ENCODE results near the gene SH3RF3. TPM values are rescaled to one million over a fixed set of nuclear protein-coding genes. Genes with fewer than 3 reads are reported as not detected.

SH3RF3 gene
- total and polyA plus RNA-seq, 9 of the 15 experiments (the other 6 are each of a cell fraction or from before 2014, with no cell fraction given): 0.02 TPM; not detected in 8

DNA sequence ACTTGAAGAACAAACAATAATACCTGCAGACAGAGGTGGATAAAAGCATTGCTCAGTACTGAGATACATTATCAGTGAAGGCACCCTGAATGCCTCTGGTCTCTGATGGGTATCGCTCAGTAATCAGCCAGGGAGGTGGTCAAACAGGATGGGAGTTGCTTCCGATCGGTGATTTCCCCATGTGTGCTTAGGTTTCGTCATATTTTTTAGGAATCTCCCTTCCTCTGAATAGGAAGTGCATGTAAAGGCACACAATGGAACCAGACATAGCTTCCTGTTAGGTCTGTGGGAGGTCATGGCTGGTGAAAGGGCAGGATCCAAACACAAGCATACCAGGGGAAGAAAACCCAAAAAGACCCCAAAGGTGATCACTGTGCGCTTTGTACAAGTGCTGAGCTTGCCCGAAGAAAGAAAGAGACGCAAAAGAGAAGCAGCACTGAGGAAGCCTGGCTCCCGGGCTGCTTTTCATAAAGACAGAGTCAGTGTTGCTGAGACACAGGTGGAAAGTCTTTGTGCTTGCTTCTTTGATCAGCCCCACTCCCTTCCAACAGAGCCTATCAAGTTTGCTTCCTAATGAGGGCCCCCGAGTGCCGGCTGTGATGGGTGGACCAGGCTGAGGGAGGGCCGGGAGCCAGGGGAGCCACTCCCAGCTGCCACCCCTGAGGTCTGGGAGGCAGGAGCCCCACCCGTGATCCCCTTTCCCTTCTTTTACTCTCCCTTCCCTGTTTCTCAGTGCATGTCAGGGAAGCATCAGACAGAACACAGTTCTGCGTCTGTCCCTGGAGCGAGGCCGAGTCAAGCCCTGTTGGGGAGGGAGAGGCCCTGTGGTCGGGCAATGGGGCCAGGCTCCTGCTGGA, 138.2 kb downstream of the SH3RF3 start (continued):
- TF ChIP-seq, protein P1, sequence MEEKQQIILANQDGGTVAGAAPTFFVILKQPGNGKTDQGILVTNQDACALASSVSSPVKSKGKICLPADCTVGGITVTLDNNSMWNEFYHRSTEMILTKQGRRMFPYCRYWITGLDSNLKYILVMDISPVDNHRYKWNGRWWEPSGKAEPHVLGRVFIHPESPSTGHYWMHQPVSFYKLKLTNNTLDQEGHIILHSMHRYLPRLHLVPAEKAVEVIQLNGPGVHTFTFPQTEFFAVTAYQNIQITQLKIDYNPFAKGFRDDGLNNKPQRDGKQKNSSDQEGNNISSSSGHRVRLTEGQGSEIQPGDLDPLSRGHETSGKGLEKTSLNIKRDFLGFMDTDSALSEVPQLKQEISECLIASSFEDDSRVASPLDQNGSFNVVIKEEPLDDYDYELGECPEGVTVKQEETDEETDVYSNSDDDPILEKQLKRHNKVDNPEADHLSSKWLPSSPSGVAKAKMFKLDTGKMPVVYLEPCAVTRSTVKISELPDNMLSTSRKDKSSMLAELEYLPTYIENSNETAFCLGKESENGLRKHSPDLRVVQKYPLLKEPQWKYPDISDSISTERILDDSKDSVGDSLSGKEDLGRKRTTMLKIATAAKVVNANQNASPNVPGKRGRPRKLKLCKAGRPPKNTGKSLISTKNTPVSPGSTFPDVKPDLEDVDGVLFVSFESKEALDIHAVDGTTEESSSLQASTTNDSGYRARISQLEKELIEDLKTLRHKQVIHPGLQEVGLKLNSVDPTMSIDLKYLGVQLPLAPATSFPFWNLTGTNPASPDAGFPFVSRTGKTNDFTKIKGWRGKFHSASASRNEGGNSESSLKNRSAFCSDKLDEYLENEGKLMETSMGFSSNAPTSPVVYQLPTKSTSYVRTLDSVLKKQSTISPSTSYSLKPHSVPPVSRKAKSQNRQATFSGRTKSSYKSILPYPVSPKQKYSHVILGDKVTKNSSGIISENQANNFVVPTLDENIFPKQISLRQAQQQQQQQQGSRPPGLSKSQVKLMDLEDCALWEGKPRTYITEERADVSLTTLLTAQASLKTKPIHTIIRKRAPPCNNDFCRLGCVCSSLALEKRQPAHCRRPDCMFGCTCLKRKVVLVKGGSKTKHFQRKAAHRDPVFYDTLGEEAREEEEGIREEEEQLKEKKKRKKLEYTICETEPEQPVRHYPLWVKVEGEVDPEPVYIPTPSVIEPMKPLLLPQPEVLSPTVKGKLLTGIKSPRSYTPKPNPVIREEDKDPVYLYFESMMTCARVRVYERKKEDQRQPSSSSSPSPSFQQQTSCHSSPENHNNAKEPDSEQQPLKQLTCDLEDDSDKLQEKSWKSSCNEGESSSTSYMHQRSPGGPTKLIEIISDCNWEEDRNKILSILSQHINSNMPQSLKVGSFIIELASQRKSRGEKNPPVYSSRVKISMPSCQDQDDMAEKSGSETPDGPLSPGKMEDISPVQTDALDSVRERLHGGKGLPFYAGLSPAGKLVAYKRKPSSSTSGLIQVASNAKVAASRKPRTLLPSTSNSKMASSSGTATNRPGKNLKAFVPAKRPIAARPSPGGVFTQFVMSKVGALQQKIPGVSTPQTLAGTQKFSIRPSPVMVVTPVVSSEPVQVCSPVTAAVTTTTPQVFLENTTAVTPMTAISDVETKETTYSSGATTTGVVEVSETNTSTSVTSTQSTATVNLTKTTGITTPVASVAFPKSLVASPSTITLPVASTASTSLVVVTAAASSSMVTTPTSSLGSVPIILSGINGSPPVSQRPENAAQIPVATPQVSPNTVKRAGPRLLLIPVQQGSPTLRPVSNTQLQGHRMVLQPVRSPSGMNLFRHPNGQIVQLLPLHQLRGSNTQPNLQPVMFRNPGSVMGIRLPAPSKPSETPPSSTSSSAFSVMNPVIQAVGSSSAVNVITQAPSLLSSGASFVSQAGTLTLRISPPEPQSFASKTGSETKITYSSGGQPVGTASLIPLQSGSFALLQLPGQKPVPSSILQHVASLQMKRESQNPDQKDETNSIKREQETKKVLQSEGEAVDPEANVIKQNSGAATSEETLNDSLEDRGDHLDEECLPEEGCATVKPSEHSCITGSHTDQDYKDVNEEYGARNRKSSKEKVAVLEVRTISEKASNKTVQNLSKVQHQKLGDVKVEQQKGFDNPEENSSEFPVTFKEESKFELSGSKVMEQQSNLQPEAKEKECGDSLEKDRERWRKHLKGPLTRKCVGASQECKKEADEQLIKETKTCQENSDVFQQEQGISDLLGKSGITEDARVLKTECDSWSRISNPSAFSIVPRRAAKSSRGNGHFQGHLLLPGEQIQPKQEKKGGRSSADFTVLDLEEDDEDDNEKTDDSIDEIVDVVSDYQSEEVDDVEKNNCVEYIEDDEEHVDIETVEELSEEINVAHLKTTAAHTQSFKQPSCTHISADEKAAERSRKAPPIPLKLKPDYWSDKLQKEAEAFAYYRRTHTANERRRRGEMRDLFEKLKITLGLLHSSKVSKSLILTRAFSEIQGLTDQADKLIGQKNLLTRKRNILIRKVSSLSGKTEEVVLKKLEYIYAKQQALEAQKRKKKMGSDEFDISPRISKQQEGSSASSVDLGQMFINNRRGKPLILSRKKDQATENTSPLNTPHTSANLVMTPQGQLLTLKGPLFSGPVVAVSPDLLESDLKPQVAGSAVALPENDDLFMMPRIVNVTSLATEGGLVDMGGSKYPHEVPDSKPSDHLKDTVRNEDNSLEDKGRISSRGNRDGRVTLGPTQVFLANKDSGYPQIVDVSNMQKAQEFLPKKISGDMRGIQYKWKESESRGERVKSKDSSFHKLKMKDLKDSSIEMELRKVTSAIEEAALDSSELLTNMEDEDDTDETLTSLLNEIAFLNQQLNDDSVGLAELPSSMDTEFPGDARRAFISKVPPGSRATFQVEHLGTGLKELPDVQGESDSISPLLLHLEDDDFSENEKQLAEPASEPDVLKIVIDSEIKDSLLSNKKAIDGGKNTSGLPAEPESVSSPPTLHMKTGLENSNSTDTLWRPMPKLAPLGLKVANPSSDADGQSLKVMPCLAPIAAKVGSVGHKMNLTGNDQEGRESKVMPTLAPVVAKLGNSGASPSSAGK (IDR thresholded peaks at IDR 0.05): no peak
- TF ChIP-seq ZNF197 (CRISPR knock-in tag; IDR thresholded peaks at IDR 0.05; ENCODE audit: low read depth) (no peak), PHTF2 (CRISPR knock-in tag; IDR thresholded peaks at IDR 0.05) (no peak), XRCC3 (IDR thresholded peaks at IDR 0.05) (no peak), SRSF1 (IDR thresholded peaks at IDR 0.05; ENCODE audit: low read depth, low read length) (no peak), ELF2 (CRISPR knock-in tag; IDR thresholded peaks at IDR 0.05) (peak; percentile 56; the same call in 1 of the 2 replicates), ZEB2 (IDR thresholded peaks at IDR 0.05) (0 out of 2 replicates have a peak, but pooled peaks have one; percentile 65), EP300 (IDR thresholded peaks at IDR 0.05; ENCODE audit: low read length) (peak; percentile 79; the same call in 1 of the 2 replicates), HDAC8 (tag; IDR thresholded peaks at IDR 0.05) (no peak), ZNF354B (CRISPR knock-in tag; IDR thresholded peaks at IDR 0.05) (no peak), ZKSCAN8 (CRISPR knock-in tag; IDR thresholded peaks at IDR 0.05) (0 out of 2 replicates have a peak, but pooled peaks have one; percentile 42), NFIC (IDR thresholded peaks at IDR 0.05) (no peak)
- TF ChIP-seq, protein P2, sequence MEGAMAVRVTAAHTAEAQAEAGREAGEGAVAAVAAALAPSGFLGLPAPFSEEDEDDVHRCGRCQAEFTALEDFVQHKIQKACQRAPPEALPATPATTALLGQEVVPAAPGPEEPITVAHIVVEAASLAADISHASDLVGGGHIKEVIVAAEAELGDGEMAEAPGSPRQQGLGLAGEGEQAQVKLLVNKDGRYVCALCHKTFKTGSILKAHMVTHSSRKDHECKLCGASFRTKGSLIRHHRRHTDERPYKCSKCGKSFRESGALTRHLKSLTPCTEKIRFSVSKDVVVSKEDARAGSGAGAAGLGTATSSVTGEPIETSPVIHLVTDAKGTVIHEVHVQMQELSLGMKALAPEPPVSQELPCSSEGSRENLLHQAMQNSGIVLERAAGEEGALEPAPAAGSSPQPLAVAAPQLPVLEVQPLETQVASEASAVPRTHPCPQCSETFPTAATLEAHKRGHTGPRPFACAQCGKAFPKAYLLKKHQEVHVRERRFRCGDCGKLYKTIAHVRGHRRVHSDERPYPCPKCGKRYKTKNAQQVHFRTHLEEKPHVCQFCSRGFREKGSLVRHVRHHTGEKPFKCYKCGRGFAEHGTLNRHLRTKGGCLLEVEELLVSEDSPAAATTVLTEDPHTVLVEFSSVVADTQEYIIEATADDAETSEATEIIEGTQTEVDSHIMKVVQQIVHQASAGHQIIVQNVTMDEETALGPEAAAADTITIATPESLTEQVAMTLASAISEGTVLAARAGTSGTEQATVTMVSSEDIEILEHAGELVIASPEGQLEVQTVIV (CRISPR knock-in tag; IDR thresholded peaks at IDR 0.05; ENCODE audit: borderline replicate concordance): 0 out of 2 replicates have a peak, but pooled peaks have one; percentile 8
